ENCODE data around the gene SEMA5B. TPM values are rescaled to one million over a fixed set of nuclear protein-coding genes. Genes with fewer than 3 reads are reported as not detected.

Gene SEMA5B
- total and polyA plus RNA-seq, 9 of the 15 experiments (the other 6 are each of a cell fraction or from before 2014, with no cell fraction given) = not detected

DNA sequence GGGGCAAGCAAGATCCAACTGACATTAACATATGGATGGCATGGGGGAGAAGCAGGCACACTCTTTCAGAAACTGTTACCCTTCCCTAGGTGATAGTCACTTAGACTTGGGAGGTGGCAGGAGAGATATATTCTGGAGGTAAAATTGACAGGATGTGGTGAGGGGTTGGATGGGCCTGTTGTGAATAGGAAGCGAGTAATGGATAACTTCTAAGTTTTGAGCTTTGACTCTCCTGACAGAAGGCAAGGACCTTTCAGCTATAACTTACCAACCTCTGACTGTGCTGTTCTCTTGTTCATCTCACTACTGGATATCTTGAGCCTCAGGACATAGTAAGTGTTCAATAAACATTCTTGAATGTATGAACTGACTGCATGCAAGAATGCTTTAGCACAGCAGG is 37.4 kb upstream of the SEMA5B start:
- FAIRE-seq (no peak), ATAC-seq (no peak), DNase-seq (ENCODE audit: extremely low read depth in 1 of 4, low spot score in 3 of 4) (no peak)
- TF ChIP-seq THAP7 (CRISPR knock-in tag; IDR thresholded peaks at IDR 0.05) (no peak), JUND (IDR thresholded peaks at IDR 0.05; ENCODE audit: borderline replicate concordance, low read depth, low read length) (no peak), JUND (tag; IDR thresholded peaks at IDR 0.05; ENCODE audit: borderline replicate concordance, low read depth, low read length) (no peak), NONO (IDR thresholded peaks at IDR 0.05; ENCODE audit: low read depth in 2 of 2, low read length in 1 of 2) (no peak), SMARCA5 (IDR thresholded peaks at IDR 0.05) (no peak), ZNF280B (CRISPR knock-in tag; IDR thresholded peaks at IDR 0.05) (no peak), ZNF282 (CRISPR knock-in tag; IDR thresholded peaks at IDR 0.05) (no peak), HDAC1 (IDR thresholded peaks at IDR 0.05) (no peak), NCOA2 (IDR thresholded peaks at IDR 0.05; ENCODE audit: partially characterized antibody in 2 of 2) (no peak), SP1 (CRISPR knock-in tag; IDR thresholded peaks at IDR 0.05) (no peak), MYNN (IDR thresholded peaks at IDR 0.05) (no peak), MYNN (CRISPR knock-in tag; IDR thresholded peaks at IDR 0.05) (no peak)
- TF ChIP-seq, protein P1, sequence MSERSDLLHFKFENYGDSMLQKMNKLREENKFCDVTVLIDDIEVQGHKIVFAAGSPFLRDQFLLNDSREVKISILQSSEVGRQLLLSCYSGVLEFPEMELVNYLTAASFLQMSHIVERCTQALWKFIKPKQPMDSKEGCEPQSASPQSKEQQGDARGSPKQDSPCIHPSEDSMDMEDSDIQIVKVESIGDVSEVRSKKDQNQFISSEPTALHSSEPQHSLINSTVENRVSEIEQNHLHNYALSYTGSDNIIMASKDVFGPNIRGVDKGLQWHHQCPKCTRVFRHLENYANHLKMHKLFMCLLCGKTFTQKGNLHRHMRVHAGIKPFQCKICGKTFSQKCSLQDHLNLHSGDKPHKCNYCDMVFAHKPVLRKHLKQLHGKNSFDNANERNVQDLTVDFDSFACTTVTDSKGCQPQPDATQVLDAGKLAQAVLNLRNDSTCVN (CRISPR knock-in tag; IDR thresholded peaks at IDR 0.05) = no peak
- TF ChIP-seq, protein P2, sequence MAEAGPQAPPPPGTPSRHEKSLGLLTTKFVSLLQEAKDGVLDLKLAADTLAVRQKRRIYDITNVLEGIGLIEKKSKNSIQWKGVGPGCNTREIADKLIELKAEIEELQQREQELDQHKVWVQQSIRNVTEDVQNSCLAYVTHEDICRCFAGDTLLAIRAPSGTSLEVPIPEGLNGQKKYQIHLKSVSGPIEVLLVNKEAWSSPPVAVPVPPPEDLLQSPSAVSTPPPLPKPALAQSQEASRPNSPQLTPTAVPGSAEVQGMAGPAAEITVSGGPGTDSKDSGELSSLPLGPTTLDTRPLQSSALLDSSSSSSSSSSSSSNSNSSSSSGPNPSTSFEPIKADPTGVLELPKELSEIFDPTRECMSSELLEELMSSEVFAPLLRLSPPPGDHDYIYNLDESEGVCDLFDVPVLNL (CRISPR knock-in tag; IDR thresholded peaks at IDR 0.05; ENCODE audit: low read depth) = no peak
- Histone ChIP-seq H3K4me3 (no peak overlapping the region), H3K9me1 (ENCODE audit: control insufficient read depth, insufficient read depth, low read length) (no peaks in the 10 kb centered on the region), H3K4me2 (ENCODE audit: insufficient read depth, low read length) (no peak overlapping the region), H3K27me3 (ENCODE audit: control insufficient read depth in 2 of 2, insufficient read depth in 2 of 2, low read length in 2 of 2) (no peaks in the 10 kb centered on the region), H3K4me1 (replicated peaks in 1 of 2; ENCODE audit: control insufficient read depth in 2 of 2, insufficient read depth in 2 of 2, low read length in 2 of 2) (peaks cover 17 to 25% of the 10 kb centered on the region in 2 experiments; a peak in 4 of 5 replicates), H4K20me1 (replicated peaks; ENCODE audit: control insufficient read depth, insufficient read depth, low read length) (peaks cover 12% of the 10 kb centered on the region; the same call in 1 of the 2 replicates), H3K9ac (ENCODE audit: insufficient read depth in 1 of 2, low read depth in 2 of 2, low read length in 2 of 2) (no peak overlapping the region), H3K9me3 (replicated peaks; ENCODE audit: control insufficient read depth, insufficient read depth, low read depth, low read length) (no peaks in the 10 kb centered on the region), H2AFZ (ENCODE audit: low read depth, low read length) (no peak overlapping the region), H3K27ac (ENCODE audit: extremely low read depth, low read depth, low read length) (no peak overlapping the region), H3K79me2 (ENCODE audit: control insufficient read depth, insufficient read depth, low read length) (peaks cover 30% of the 10 kb centered on the region), H3K36me3 (ENCODE audit: control insufficient read depth, insufficient read depth, low read length) (peaks cover 6% of the 10 kb centered on the region; the same call in 1 of the 3 replicates)
- intact Hi-C loops (cut with micrococcal nuclease) = no loop called here
- POLR2A ChIA-PET = no interaction called here
- CTCF ChIA-PET (ENCODE audit: low intra/inter-chr PET ratio) = no interaction called here
- in situ Hi-C loops (cut with MboI) = no loop called here
- no TSS peak for BruUV-seq (replicated peaks)
- 100% methylated on average over 1 of the region's 1 CpG for WGBS (ENCODE audit: insufficient coverage, low coverage, missing lambda C conversion rate)

All from K562 (cell line).